ENCODE results near the gene AHNAK.

AHNAK gene

GRCh38 chr11:62492586-62492985, 54.0 kb downstream of the AHNAK start:
- TF ChIP-seq CTCF (IDR thresholded peaks at IDR 0.05; ENCODE audit: borderline replicate concordance, control extremely low read depth, extremely low read depth, insufficient read depth, missing control alignments): no peak
- in situ Hi-C loops (cut with MboI; ENCODE audit: low sequenced_read_pairs, unreplicated experiment): no loop called here
- DNase-seq (ENCODE audit: low spot score): no peak

- in situ Hi-C loops (cut with MboI; ENCODE audit: low sequenced_read_pairs, unreplicated experiment): no loop called here
- no peak for DNase-seq (ENCODE audit: low spot score)
- no peak for TF ChIP-seq CTCF (IDR thresholded peaks at IDR 0.05; ENCODE audit: borderline replicate concordance, control extremely low read depth, extremely low read depth, insufficient read depth, missing control alignments)
Measured at GRCh38 chr11:62491571-62492329, 54.9 kb downstream of the AHNAK start.

DNA sequence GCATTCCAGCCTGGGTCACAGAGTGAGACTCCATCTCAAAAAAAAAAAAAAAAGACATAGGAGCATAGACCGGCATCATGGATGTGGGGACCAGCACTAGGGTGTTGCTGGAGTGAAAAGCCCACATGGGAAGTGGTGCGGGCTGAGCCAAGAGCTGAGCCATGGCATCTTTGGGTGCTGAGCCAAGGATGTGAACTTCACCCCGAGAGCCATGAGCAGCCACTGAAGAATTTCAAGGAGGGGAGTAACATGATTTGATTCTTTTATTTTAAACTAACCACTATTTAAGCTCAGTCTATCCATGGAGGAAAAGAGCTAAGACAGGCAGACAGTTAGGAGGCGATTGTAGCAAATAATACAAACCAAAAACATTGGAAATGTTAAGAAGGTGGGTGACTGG, 57.4 kb downstream of the AHNAK start:
- TF ChIP-seq CTCF (IDR thresholded peaks at IDR 0.05; ENCODE audit: borderline replicate concordance, control extremely low read depth, extremely low read depth, insufficient read depth, missing control alignments): no peak
- DNase-seq (ENCODE audit: low spot score): no peak
- in situ Hi-C loops (cut with MboI; ENCODE audit: low sequenced_read_pairs, unreplicated experiment): no loop called here

GRCh38 chr11:62487738-62488551, 58.7 kb downstream of the AHNAK start:
- TF ChIP-seq CTCF (IDR thresholded peaks at IDR 0.05; ENCODE audit: borderline replicate concordance, control extremely low read depth, extremely low read depth, insufficient read depth, missing control alignments): no peak
- in situ Hi-C loops (cut with MboI; ENCODE audit: low sequenced_read_pairs, unreplicated experiment): no loop called here
- DNase-seq (ENCODE audit: low spot score): no peak

DNA sequence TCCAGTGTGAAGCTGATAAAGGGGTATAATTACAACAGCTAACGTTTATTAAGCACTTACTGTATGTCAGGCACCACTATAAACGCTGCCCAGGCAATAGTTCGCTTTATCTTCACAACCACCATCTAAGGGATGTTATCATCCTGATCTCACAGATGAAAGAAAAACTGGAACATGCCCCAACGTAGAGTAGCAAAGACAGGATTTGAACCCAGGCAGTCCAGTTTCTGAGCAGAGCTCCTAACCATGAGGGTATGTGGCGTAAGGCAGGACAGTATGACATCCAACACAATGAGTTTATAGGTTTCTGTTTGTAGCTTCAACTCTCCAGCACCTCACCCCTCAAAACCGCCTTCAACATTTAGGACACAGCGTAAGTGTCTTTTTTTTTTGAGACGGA, 59.5 kb downstream of the AHNAK start:
- in situ Hi-C loops (cut with MboI; ENCODE audit: low sequenced_read_pairs, unreplicated experiment): no loop called here
- TF ChIP-seq CTCF (IDR thresholded peaks at IDR 0.05; ENCODE audit: borderline replicate concordance, control extremely low read depth, extremely low read depth, insufficient read depth, missing control alignments): no peak
- DNase-seq (ENCODE audit: low spot score): no peak

GRCh38 chr11:62484352-62484751, 62.3 kb downstream of the AHNAK start:
- no peak for TF ChIP-seq CTCF (IDR thresholded peaks at IDR 0.05; ENCODE audit: borderline replicate concordance, control extremely low read depth, extremely low read depth, insufficient read depth, missing control alignments)
- no peak for DNase-seq (ENCODE audit: low spot score)
- in situ Hi-C loops (cut with MboI; ENCODE audit: low sequenced_read_pairs, unreplicated experiment): no loop called here
